ENCODE measurements around the gene EID3. TPM values are rescaled to one million over a fixed set of nuclear protein-coding genes. Genes with fewer than 3 reads are reported as not detected.

The EID3 gene
- total and polyA plus RNA-seq, 12 donors: 0.48 to 1.8 (median 1.0) TPM

DNA sequence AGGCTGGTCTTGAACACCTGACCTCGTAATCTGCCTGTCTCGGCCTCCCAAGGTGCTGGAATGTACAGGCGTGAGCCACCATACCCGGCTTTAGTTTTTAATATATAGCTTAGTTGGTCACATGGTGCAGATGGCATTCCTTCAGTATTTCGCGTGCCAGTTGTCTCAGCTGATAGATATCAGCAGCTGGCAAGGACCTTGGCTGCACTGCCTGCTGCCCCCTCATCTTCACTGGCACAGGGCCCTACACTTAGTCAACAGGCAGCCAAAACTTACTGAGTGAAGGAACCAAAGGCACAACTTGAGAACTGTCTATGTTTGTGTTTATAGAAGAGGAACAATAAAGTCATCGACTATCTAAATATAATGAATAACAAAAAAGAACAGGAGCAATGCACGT is 31.0 kb downstream of the EID3 start:
- Histone ChIP-seq H3K36me3 (peaks cover 0 to 100% (median 62%) of the 10 kb centered on the region in 9 donors), H3K9me3 (no peaks in the 10 kb centered on the region), H3K27ac (no peak overlapping the region), H3K4me3 (no peak overlapping the region), H3K4me1 (peaks cover 0 to 2% (median under 1%) of the 10 kb centered on the region in 9 donors), H3K27me3 (no peaks in the 10 kb centered on the region)
- ATAC-seq: peak in 4 of 8 donors; percentile 34 to 78 (median 56)
- TF ChIP-seq, protein P1, sequence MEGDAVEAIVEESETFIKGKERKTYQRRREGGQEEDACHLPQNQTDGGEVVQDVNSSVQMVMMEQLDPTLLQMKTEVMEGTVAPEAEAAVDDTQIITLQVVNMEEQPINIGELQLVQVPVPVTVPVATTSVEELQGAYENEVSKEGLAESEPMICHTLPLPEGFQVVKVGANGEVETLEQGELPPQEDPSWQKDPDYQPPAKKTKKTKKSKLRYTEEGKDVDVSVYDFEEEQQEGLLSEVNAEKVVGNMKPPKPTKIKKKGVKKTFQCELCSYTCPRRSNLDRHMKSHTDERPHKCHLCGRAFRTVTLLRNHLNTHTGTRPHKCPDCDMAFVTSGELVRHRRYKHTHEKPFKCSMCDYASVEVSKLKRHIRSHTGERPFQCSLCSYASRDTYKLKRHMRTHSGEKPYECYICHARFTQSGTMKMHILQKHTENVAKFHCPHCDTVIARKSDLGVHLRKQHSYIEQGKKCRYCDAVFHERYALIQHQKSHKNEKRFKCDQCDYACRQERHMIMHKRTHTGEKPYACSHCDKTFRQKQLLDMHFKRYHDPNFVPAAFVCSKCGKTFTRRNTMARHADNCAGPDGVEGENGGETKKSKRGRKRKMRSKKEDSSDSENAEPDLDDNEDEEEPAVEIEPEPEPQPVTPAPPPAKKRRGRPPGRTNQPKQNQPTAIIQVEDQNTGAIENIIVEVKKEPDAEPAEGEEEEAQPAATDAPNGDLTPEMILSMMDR (IDR thresholded peaks at IDR 0.05): no peak
- whole genome bisulfite sequencing, 2 donors: 63 to 78% methylated on average over 8 of the region's 8 CpGs
- intact Hi-C loops (cut with DNase I): no loop called here
- DNase-seq: no peak

DNA sequence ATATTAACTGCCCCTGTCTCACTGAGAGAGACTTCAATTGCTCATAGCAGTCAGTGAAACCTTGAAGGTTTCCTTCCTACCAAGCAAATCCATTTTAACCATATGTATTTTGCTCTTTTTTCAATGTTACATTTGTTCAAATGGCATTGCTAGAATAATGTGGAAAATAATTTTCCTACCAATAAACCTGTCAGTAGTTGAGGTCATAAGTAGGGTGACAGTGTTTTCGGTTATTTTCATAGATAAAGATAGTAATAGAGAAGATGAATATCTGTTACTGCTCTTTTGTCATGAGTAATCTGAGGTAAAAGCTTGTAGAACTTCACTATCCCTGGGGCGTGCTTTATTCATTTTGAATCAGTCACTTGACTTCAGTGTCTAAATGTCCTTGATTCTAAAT is 32.6 kb downstream of the EID3 start:
- H3K27ac ChIP-seq: no peak overlapping the region
- WGBS, 2 donors: 93 to 96% methylated on average over 2 of the region's 2 CpGs
- TF ChIP-seq, protein P1 (IDR thresholded peaks at IDR 0.05): no peak
- H3K27me3 ChIP-seq: no peaks in the 10 kb centered on the region
- no peak overlapping the region for H3K4me3 ChIP-seq
- DNase-seq: no peak
- intact Hi-C loops (cut with DNase I): no loop called here
- no peaks in the 10 kb centered on the region for H3K9me3 ChIP-seq
- H3K36me3 ChIP-seq: peaks cover 0 to 100% (median 61%) of the 10 kb centered on the region in 9 donors
- ATAC-seq: no peak
- H3K4me1 ChIP-seq: peaks cover 0 to 17% (median 10%) of the 10 kb centered on the region in 9 donors

DNA sequence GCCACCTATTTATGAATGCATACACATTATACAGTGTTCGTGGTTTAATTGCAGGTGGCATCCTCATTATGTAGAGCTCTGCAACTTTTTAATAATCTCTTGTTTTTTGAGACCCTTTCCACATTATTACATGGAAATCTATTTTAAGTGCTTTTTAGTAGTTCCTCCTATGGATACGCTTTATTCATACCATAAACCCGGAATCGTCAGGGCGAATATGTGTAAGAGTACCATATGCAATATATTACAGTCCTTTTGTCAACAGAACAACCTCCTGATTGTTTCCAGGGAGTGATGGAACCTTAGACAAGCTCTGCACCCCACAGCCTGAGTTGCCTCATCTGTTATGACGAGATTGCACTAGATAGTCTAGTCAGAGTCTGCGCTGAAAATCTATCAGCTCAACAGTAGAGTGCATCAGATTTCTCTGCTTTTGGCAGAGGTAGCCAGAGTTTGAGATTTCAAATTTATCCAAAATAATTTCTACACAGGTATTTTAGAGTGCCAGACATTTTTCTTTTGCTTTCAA is 33.6 kb downstream of the EID3 start:
- no peaks in the 10 kb centered on the region for H3K9me3 ChIP-seq
- no peak overlapping the region for H3K27ac ChIP-seq
- 96 to 97% methylated on average over 7 of the region's 7 CpGs for WGBS, 2 donors
- intact Hi-C loops (cut with DNase I): no loop called here
- H3K4me1 ChIP-seq: peaks cover 0 to 22% (median 10%) of the 10 kb centered on the region in 9 donors
- DNase-seq: no peak
- TF ChIP-seq, protein P1 (IDR thresholded peaks at IDR 0.05): no peak
- peaks cover 0 to 100% (median 57%) of the 10 kb centered on the region in 9 donors for H3K36me3 ChIP-seq
- no peaks in the 10 kb centered on the region for H3K27me3 ChIP-seq
- no peak for ATAC-seq
- H3K4me3 ChIP-seq: no peak overlapping the region

DNA sequence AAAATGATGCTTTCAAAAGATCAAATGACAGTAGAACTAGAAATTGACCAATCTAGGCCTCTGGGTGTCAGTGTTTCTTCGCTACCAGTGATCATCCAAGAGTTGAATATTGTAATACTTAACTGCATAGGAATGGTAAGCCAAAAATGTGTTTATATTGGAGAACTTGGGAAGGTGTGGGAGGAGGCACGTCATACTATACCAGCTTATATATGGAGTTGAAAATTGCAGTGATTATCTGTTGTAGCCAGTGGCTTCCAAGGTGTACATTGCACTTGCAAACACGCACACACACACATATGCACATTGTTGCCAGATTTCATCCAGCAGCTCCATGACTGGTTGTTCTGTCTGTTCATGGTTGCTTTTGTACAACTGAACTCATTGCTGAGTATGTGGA is 36.1 kb downstream of the EID3 start:
- TF ChIP-seq, protein P1 (IDR thresholded peaks at IDR 0.05): no peak
- intact Hi-C loops (cut with DNase I): no loop called here
- DNase-seq: no peak
- Histone ChIP-seq H3K36me3 (peaks cover 0 to 100% (median 43%) of the 10 kb centered on the region in 9 donors), H3K27me3 (no peaks in the 10 kb centered on the region), H3K9me3 (no peaks in the 10 kb centered on the region), H3K4me3 (no peak overlapping the region), H3K4me1 (peaks cover 0 to 30% (median 11%) of the 10 kb centered on the region in 9 donors), H3K27ac (no peak overlapping the region)
- ATAC-seq: no peak
- 92% methylated on average over 3 of the region's 3 CpGs for WGBS, 2 donors
